Right forelimb (tissue), 1 donor: ENCODE data around the gene VTN.
"Not testable (repeated sequence)": the region's sequence is repeated elsewhere in the genome, so short reads cannot be mapped to it uniquely, and the experiment has no call there.

Experiments used
- DNase-seq: peaks from one replicate; pipeline ENCODE4 v3.0.0-alpha.2; 2018

The VTN gene

GRCh38 chr17:28338769-28339212 lies 31.3 kb downstream of the VTN start:
- not testable (repeated sequence) for DNase-seq

GRCh38 chr17:28338056-28338768 lies 31.9 kb downstream of the VTN start:
- DNase-seq = no peak

GRCh38 chr17:28335959-28336871 lies 33.9 kb downstream of the VTN start:
- DNase-seq = peak; percentile 65

- DNase-seq = peak; percentile 99
These were observed 34.7 kb downstream of the VTN start, which contains the start of the genes IFT20 and TNFAIP1 for GRCh38 chr17:28335201-28335958. TSS of gene IFT20 (minus strand) at chr17:28335472. CDS start at chr17:28331985, 3,487 bp downstream. TSS of gene TNFAIP1 (plus strand) at chr17:28335761. CDS start at chr17:28339522, 3,761 bp downstream.

GRCh38 chr17:28334666-28335200 lies 35.4 kb downstream of the VTN start:
- DNase-seq = no peak

GRCh38 chr17:28334171-28334570 lies 35.9 kb downstream of the VTN start:
- DNase-seq = no peak

GRCh38 chr17:28333083-28333746 lies 36.9 kb downstream of the VTN start:
- no peak for DNase-seq

- no peak for DNase-seq
These were observed 38.2 kb downstream of the VTN start for GRCh38 chr17:28331891-28332420.

- DNase-seq = no peak
These were observed 39.4 kb downstream of the VTN start for GRCh38 chr17:28330671-28331070.

- no peak for DNase-seq
These were observed 41.8 kb downstream of the VTN start for GRCh38 chr17:28328325-28328724.

GRCh38 chr17:28327709-28328108 lies 42.4 kb downstream of the VTN start:
- DNase-seq = no peak

GRCh38 chr17:28327031-28327607 lies 43.0 kb downstream of the VTN start:
- DNase-seq = no peak

- no peak for DNase-seq
These were observed 44.0 kb downstream of the VTN start for GRCh38 chr17:28326114-28326513.

GRCh38 chr17:28325211-28325610 lies 44.9 kb downstream of the VTN start:
- DNase-seq = no peak

GRCh38 chr17:28324781-28325180 lies 45.3 kb downstream of the VTN start:
- DNase-seq = no peak

- DNase-seq = no peak
These were observed 45.8 kb downstream of the VTN start for GRCh38 chr17:28324267-28324745.

GRCh38 chr17:28320215-28321061 lies 49.7 kb downstream of the VTN start:
- DNase-seq = no peak

GRCh38 chr17:28319598-28319935 lies 50.5 kb downstream of the VTN start:
- no peak for DNase-seq

- DNase-seq = peak; percentile 95
These were observed 51.1 kb downstream of the VTN start, which contains the start of gene TMEM97 for GRCh38 chr17:28318759-28319597. TSS of gene TMEM97 (plus strand) at chr17:28319200. CDS start at chr17:28319240, 40 bp downstream.
